GM19397 (cell line): ENCODE data around the gene SIGLEC14.
"Not testable (repeated sequence)": the region's sequence is repeated elsewhere in the genome, so short reads cannot be mapped to it uniquely, and the experiment has no call there.

ENCODE experiments used
- ATAC-seq: cut with Tn5 transposase; IDR thresholded peaks from one replicate; pipeline ENCODE4 v1.9.1; 2021; ENCODE audit warnings: mild to moderate bottlenecking, moderate library complexity; ENCODE audit not compliant: unreplicated experiment

Gene SIGLEC14, protein sequence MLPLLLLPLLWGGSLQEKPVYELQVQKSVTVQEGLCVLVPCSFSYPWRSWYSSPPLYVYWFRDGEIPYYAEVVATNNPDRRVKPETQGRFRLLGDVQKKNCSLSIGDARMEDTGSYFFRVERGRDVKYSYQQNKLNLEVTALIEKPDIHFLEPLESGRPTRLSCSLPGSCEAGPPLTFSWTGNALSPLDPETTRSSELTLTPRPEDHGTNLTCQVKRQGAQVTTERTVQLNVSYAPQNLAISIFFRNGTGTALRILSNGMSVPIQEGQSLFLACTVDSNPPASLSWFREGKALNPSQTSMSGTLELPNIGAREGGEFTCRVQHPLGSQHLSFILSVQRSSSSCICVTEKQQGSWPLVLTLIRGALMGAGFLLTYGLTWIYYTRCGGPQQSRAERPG

DNA sequence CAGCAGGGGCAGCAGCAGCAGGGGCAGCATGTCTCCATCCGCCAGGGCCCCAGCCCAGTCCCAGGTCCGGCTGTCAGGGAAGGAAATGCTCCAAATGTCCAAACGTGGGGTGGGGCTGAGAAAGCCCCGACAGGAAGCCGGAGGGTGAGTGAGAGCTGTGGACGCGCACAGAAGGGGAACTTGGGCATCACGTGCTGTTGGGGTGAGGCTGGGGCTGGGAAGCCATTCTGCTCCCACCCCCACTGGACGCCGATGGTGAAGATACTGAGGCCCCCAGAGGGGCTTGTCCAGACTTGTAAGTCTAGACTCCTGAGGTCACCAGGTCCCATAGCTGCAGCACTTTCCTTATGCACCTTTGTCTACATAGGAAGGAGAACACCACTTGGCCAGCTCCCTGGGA lies at the start of gene SIGLEC14:
SIGLEC14 (minus strand) TSS at position 96 of the 400 bp plus-strand sequence; CDS start at position 30, 66 bp downstream.
- ATAC-seq = not testable (repeated sequence)

DNA sequence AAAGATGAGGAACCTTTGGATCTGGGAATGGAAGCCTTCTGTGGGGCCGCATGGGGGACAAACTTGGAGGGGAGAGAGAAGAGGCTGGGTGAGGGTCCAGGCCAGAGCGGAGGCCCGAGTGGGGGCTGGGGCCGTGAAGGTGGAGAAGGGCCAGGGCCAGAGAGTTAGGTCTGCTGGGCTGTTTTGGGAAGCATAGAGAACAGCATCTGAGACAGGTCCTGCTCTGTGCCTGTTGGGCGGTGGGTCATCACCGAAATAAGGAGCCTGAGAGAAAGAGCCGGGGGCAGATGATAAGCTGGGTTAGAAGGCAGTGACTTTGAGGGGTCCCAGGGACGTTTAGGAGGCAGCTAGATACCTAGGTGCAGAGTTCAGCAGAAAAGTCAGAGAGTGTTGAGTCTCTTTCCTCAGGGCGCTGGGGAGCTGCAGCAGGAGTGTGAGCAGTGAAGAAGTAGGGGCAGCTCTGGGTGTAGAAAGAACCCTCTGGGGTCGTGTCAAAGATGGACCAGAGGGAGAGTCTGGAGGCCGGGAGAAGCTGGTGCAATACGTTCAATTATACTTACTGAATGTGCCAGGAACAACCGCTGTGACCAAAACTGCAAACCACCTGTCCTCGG lies 49.2 kb upstream of the SIGLEC14 start:
- no peak for ATAC-seq

DNA sequence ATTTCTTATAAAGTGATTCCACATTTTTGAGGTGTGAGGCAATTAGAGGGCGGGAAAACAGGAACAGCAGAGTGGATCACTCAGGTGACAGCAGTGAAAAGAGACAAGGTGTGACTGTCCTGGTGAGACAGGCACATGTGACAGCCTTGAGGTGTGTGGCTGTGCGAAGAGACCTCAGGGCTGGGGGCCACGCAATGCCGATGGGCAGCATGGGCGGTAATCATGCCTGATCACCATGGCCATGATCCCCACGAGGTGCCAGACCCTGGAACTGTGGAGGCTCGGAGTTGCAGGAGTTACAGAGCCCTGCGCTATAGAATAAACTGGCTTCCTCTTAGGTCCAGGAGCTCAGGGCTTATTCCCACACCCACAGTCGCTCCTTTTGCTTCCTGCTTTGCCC lies 48.5 kb upstream of the SIGLEC14 start:
- ATAC-seq = no peak

DNA sequence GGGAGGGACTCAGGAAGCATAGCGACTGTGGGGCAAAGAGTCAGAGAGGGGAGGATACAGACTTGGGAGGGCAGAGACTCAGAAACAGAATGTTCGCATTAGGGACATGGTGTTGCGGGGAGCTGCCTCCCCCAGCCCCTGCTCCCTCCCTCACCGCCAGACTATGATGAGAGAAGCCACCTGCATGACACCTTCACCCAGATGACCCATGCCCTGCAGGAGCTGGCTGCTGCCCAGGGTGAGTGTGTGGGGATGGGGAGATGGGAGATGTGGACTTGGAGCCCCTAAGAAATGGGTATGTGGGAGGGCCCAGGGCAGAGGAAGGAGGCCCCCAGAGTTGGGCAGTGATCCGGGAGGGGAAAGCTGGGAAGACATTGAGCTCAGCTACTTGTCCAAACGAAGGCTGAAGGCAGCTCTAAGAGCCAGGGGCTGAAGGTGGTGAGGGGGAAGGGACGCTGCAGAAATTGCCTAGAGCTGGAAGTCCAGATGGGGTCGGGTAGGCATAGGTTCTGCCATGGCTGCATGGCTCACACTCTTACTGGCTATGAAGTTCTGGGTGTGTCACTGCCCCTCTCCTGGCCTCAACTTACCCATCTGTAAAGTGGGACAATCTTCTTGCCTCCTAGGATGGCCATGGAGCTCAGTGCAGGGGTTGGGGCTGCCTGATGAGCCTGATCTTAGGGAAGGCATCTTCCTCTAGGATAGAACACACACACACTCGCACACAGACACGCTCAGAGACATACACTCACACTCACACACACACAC lies 47.9 kb upstream of the SIGLEC14 start:
- no peak for ATAC-seq

DNA sequence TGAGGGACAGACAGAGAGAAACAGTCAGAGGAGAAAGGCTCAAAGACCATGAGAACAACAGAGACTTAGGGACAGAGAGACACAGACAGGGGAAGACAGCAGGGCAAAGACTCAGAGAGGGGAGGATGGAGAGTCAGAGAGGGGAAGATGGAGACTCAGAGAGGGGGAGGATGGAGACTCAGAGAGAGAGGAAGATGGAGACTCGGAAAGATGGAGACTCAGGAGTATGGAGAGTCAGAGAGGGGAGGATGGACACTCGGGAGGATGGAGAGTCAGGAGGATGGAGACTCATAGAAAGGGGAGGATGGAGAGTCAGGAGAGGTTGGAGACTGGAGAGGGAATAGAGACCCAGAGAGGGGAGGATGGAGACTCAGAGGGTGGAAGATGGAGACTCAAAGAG lies 47.2 kb upstream of the SIGLEC14 start:
- no peak for ATAC-seq

DNA sequence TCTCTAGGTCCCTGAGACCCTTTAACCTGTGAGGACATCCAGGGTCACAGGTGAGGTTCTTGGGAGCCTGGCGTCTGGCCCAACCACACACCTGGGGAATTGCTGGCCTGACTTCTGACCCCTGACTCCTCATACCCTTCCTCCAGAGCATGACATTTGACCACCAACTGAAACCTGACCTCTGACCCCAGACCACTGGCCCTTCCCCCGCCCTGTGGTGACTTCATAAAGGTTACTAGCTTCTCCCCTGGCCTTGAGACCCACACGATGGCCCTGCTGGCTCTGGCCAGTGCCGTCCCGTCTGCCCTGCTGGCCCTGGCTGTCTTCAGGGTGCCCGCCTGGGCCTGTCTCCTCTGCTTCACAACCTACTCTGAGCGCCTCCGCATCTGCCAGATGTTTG lies 46.6 kb upstream of the SIGLEC14 start, which contains the start of gene SPACA6:
SPACA6 (plus strand) TSS at position 71 of the 400 bp plus-strand sequence; CDS start at position 268, 197 bp downstream.
- ATAC-seq = no peak

DNA sequence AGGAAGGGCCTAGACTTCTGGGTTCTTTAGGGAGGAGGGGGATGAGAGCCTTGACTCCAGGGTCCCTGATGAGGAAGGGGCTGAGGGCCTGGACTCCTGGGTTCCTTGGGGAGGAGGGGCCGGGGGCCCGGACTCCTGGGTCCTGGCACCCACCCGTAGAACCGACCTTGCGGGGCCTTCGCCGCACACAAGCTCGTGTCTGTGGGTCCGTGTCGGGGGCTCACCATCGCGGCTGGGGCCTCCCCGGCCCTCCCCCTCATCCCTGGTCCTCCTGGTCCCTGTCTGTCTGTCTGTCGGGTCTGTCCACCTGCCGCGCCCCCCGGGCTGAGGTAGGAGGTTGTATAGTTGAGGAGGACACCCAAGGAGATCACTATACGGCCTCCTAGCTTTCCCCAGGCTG lies 45.8 kb upstream of the SIGLEC14 start:
- no peak for ATAC-seq

DNA sequence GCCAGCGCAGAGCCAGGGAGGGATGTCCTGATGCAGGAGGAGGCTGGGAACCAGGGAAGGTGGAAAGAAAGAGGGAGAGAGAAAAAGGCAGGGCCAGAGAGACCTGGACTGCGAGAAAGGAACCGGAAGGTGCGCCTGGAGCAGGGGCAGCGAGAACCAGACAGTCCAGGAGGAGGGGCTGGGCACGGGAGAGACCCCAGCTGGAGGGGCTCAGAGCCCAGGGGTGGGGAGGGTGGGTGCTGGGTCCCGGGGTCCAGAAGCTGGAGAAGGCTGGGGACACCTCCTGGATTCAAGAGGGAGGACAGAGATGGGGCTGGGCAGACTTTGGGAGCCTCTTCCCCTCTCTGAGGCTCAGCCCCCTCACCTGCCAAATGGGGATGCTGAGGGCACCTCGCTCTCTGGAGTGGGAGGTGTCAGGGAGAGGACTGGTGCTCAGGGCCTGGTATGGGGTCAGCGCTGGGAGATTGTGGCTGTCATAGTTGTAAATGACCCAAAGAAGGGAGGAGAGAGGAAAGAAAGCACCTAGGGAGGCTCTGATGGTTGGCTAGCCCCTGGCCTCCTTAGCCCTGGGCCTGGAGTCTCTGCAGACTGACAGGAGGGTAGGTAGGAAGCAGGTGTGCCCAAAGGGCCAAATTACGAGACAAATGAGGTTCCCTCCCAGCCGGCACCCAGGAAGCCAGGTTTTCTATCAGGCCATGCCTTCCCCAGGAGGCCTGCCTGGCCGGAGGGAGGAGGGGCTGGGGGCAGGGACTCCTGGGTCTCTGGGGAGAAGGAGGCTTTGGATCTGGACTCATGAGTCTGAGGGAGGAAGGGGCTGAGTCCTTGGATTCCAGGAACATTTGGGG lies 45.2 kb upstream of the SIGLEC14 start:
- no peak for ATAC-seq

DNA sequence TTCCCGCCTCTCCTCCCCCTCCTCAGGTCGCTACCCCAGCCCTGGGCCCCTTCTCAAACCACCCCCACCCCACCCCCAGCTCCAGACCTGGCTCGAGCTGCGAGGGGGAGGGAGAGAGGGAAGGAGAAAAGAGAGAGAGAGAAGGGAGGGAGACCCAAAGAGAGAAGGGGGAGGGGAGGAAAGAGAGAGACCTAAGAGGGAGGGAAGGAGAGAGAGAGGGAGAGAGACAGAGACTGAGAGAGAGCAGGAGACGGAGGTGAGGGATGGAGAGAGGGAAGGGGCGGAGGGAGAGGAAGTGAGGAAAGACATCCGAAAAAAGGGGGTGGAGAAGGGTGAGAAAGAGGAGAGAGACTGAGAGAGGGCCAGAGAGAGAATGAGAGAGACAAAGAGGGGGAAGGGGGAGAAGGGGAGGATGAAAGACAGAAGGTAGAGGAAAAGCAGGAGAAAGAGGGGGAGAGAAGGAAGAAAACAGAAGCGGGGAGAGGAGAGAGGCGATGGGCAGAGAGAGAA lies 44.5 kb upstream of the SIGLEC14 start:
- ATAC-seq = no peak

DNA sequence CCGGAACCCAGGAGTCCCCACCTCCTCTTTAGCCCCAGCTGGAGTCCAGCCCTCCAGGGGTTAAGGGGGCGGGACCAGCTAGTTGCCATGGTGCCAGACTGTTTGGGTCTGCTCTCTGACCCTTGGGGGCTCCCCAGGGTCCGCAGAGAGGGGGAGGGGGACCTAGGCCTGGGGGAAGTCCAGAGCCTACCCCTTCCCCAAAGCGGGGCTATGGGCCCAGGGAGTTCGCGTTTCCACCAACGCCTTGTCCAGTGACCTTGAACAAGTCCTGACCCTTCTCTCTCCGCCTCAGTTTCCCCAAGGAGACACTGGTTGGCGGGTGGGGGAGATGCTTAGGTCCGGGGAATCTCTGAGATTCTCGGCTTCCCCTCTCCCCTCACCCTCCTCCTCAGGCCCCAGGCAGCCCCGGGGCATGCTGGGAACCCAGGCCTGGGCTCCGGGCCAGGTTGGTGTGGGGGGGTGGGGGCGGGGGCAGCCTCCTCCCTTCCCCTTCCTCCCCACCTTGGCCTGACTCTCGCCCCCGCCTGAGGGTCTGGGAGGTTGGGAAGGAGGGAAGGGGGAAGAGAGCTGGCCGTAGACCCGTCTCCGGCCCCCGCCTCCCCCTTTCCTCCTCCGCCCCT lies 43.9 kb upstream of the SIGLEC14 start:
- no peak for ATAC-seq

DNA sequence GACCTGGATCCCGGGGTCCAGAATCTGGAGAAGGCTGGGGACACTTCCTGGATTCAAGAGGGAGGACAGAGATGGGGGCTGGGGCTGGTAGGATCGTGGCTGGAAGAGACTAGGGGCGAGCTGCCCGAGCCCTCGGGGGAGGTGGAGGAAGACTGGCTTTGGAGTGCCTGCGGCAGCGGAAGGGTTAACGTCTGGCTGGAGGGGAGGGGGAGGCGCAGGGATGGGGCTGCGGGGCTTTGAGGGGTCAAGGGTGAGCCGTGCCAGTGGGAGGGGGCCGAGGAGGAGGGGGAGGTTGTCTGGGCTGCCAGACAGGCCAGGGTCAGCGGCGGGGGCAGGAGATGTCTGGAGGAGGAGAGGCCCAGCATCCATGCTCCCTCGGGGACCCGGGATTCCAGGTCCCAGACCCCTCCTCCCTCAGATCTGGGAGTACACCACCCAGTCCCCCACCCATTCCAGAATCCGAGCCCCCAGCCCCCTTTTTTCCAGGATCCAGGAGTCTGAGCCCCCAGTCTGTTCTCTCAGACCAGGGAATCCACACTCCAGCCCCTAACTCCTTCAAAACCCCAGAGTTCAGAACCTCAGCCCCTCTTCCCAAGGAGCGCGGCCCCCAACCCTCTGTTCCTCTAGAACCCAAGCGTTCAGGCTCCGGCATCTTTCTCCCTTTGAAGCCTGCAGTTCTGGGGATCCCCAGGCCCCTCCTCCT lies 43.3 kb upstream of the SIGLEC14 start:
- ATAC-seq = no peak

DNA sequence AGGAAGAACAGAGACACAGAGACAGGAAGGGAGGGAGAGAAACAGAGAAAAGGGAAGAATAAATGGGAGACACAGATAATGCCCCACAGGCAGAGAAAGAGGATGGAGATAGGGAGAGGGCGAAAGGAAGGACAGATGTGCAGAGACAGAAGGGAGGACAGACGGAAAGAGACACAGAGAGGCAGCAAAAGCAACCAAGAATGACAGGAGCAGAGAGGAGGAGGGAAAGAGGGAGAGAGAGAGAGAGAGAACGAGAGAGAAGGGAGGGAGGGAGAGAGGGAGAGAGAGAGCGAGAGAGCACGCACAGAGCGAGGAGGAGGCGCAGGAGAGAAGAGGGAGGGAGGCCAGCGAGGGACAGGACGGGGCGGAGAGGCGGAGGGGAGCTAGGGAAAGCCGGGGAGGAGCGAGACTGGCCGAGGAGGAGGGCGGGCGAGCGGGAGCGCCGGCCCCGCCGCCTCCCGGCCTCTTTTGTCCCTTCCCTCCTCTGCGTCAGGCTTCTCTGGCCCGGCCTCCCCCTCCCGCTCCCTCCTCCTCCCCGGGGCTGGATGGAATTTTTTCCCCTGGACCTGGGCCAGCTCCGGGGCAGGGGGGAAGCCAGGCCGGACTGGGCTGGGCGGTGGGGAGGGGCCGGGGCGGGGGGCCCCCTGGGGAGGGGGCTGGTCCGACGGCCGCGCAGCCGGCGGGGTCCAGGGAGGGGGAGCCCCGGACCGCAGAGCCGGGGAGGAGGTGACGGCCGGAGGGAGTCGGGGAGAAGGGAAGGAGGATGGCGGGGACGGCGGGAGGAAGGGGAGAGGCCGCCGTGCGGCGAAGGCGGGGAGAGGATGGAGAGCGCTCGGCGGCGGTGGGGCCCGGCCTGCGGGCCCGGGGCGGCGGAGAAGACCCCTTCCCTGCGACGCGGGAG lies 42.3 kb upstream of the SIGLEC14 start:
- no peak for ATAC-seq

DNA sequence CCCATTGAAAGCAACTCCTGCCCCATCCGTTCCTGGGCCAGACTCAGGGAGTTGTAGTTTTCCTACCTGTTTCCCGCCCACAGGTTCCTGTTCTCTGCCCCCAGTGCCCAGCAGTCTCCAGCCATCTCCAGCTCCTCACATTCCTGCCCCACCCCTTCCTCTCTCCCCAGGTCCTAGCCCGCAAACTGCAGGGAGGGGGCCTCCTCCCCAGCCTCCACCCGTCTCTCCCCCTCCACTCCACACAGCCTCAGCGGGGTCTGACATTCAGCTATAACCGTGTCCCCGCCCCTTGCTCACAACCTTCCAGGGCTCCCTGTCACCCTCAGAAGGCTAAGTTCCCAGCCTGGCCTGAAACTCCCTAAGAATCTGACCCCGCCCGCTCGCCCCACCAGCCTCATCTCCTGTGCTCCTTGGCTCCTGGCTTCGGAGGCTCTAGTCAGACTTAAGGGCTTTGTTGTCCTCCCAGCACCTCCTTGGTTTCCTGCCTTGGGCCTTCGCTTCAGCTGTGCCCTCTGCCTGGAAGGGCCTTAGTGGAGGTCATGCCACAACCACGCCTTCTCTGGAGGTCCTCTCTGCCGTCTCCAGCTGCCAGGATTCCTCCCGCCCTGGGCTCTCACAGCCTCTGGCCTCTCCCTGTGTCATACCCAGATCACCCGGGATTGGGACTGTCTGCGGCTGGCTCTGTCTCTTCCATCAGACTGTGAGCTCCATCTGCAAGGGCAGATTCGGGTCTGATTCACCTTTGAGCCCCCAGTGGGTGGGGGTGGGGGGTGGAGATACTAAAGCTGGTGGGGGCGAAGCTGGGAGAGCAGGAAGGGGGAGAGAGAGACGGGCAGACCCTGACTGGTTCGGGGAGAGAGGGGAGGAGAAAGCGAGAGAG lies 41.4 kb upstream of the SIGLEC14 start:
- no peak for ATAC-seq

DNA sequence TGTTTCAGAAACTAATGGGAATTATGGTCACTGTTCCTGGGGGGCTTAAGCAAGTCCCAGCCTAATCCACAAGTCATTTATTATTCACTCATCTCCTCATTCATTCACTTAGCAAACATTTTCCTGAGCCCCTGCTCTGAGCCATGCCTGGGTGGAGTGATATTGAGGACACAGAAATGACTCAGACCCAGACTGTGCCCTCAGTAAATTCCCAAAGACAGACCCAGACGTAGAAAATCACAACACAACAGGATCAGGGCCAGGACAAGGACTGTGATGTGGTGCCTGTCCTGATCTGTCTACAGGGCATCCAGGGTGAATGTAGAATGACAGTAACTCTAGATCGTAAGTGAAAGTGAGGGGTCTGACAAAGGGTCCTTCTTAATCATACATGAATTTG lies 39.5 kb upstream of the SIGLEC14 start:
- no peak for ATAC-seq

DNA sequence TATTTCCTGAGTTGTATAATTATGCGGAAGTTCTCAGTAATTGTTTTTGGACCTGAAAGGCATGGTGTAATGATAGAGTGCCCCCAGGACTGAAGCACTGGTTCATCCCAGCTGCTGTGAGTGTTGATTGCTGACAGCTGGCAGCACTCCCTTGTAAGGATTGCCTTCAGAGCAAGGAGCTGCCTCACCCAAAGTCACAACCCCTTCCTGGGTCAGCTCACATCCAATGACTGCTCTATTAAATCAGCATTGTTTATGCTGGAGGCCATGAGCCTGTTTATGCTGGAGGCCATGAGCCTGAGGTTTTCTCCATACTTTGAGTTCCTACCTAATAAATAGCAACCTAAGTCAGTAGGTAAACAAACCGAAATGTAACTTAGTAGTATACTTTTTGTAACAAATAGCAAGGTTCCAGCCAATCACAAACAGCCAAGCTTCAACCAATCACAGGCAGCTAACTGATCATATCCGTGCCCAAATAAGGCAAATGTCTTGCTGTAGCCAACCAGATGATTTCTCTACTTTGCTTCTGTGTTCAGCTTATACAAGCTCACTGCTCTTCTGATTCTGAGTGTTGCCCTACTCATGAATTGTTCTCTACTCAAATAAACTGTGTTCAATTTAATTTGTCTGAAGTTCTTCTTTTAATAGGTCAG lies 34.8 kb upstream of the SIGLEC14 start:
- ATAC-seq = no peak

DNA sequence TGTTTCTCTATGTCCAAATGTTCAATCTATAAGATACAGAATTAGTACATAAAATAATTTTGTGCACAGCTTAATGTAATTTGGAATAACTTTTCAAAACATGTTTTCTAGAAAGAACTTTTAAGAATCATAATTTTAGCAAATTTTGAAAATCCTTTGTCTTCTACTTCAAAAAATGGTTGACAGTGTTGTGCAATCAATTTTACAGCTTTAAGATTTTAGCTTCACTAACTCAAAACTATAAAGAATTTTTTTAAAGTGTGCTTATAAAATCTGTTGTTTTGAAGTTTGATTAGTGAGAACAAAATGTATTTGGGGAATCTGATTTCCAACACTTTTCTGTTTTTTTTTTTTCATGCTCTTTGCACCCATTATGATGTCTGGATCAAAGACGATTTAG lies 33.8 kb upstream of the SIGLEC14 start:
- no peak for ATAC-seq

DNA sequence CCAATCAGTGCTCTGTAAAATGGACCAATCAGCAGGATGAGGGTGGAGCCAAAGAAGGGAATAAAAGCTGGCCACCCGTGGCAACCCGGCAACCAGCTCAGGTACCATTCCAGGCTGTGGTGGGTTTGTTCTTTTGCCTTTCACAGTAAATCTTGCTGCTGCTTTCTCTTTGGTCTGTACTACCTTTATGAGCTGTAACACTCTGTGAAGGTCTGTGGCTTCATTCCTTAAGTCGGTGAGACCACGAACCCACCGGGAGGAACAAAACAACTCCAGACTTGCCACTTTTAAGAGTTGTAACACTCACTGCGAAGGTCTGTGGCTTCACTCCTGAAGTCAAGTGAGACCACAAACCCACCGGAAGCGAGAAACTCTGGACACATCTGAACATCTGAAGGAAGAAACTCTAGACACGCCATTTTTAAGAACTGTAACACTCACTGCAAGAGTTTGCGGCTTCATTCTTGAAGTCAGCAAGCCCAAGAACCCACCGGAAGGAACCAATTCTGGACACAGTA lies 30.0 kb upstream of the SIGLEC14 start:
- no peak for ATAC-seq
